Bone marrow (tissue), 2 donors: ENCODE measurements around the gene ZBTB16.

ENCODE experiments used
- DNase-seq, 2 donors: peaks; one replicate each; lab custom pipeline; 2025; lab: John Stamatoyannopoulos, UW

ZBTB16 gene

DNA sequence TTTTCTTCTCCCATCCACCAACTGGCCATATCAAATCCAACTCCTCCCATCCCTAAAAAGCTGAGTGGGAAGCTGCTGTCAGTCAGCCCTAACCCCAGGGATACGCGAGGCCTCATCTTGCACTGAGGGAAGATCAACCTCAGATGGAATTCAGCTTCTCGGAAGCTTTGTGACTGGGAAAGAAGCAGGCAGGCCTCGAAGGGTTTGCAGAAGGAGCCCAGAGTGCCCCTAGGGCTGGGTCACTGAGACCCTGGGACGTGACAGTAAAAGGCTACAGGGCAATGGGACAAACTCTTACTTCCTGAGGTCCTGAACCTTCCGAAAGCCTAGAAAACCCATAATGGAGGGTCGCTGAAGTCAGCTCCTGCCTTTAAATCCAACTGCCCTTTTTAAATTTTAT lies 202.3 kb downstream of the ZBTB16 start:
- no peak for DNase-seq

DNA sequence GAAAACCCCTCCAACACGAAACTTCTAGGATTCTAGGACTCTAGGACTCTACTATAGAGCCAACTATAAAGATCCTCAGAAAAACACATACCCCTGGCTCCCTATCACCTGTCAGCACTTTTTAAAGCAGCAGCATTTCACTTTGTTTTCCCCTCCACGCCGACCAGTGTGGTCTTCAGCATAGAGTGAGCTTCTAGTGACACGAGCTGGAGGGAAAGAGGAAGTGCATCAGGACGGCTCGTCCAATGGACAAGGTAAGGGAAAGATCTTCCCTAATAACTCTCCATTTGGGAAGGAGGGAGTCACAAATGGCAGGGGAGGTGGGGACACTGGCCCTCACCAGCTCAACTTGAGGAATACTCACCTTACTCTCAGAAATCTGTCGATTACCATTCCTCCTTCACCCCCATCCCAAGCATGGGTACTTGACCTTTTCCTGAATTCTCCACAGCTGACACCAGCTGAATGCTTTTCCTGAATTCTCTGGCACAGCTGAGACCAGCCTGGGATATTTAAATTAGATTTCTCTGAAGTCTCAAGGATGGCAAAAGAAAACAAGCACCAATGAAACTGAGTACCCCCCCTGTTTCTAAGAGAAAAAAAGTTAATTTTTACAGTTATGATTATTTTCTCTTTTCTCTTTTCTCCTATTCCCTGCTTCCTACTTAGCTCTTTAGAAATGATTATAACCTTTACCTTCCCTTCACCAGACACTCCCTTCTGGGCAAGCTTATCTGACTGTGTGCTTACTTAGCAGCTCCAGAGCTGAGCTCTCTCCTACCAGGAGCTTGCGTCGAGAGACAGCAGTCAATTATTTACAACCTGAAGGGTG lies 203.4 kb downstream of the ZBTB16 start:
- peak in 1 of 2 donors; percentile 61 for DNase-seq

DNA sequence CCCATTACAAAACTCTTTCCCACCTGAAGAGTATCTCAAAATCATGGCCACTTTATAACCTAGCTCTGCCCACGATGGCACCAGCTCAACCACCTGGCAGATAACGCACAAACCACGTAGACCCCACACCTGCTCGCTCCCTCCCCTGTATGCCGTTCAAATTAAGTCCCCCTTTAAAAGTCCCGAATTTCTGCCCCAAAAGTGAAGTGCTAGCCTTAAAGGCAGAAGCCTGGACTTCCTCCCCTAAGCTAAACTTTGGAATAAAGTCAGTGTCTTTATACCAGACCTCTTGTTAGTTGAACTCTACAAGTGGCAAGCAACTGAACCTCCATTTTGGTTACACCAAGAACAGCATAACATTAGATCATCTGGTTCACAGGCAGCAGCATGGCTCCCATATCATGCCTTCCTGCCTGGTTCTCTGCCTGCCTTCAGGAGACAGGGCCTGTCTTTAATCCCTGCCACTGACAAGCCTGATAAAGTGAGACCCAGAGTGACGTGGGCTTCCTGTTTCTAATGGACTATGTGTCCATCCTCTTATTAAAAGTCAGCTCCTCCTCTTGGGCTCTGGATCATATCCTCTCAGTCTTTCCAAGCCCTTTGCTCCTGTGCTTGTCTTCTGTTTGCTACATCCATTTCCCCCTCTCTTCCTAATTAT lies 204.1 kb downstream of the ZBTB16 start:
- no peak for DNase-seq

DNA sequence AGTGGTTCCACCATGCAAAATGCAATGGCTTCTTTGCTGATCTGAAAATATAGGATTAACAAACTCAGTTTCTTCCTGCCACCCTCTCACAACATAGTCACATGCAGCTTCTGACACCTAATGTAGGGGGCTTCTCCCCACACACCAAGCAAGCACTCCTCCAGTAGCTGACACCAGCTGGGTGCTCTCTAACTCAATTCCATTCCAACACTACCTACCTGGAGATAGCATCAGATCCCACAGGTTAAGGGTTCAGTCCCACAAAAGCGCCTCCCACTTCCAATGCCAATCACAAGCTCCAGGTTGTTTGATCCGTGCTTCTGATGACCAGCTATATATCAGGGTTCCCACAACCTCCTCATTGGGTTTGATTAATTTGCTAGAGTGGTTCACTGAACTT lies 204.9 kb downstream of the ZBTB16 start:
- DNase-seq, result no peak

DNA sequence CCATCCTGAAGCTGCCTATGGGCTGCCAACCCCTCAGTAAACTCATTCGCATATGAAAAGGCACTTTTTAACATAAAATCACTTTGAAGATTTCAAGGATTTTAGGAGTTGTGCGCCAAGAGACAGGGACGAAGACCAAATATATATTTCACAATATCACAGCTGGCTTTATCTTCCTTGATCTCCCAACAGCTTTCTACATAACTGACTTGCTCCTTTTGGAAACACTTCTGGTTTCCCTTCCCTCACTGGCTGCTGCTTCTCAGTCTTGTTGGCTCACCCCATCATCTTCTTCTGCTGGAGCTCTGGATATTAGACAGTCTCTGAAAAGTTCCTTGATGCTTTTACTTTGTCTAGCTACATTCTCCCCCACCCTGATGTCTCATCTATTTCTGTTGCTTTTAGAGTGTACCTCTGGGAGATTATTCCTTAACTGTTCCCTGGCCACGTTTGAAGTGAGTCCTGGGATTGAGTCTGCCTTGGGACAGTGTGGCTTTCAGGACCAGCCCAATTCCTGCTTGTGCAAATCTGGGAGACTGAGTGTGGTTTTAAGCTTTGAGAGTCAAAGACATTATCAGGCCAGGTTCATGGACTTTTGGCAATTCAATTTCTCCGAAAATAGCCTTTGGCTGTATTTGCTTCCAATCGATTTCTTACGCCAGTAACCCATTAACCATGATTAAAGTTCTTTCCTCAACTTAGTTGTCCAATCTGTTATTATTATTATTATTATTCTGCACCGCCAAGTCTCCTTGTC lies 205.8 kb downstream of the ZBTB16 start:
- DNase-seq, result no peak

DNA sequence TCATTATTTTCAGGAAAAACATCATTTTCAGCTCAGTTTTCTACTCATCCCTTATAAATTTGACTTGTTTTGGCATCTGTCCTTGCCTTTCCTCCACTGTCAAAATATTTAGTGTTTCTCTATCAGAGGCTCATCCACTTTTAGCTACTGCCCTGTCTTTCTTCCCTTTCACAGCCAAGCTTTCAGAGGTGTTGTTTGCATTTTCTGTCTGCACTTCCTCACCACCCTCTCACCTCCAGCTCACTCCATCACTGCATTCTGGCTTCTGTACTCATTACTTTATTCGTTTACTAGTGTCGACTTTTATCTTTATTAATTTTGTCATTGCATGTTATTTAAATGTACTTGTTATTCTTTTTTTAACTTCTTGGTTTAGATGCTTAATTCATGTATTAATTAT lies 210.0 kb downstream of the ZBTB16 start:
- DNase-seq, result no peak

DNA sequence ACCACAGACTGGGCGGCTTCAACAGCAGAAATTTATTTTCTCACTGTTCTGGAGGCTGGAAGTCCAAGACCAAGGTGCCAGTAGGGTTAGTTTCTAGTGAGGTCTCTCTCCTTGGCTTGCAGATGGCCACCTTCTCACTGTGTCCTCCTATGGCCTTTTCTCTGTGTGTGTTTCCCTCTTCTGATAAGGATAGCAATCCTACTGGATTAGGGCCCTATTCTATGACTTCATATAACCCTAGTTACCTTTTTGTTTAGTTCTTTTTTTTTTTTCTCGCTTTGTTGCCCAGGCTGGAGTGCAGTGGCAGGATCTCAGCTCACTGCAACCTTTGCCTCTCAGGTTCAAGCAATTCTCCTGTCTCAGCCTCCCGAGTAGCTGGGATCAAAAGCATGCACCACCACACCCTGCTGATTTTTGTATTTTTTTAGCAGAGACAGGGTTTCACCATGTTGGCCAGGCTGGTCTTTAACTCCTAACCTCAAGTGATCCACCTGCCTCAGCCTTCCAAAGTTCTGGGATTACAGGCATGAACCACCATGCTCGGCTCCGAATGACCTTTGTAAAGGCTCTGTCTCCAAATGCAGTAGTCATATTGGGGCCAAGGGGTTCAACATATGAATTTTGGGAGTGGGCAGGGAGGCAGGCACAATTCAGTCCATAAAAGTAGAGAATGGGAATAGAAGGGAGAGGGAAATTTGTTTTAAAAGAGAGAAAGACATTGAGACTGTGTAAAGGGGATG lies 211.2 kb downstream of the ZBTB16 start:
- DNase-seq, result no peak

DNA sequence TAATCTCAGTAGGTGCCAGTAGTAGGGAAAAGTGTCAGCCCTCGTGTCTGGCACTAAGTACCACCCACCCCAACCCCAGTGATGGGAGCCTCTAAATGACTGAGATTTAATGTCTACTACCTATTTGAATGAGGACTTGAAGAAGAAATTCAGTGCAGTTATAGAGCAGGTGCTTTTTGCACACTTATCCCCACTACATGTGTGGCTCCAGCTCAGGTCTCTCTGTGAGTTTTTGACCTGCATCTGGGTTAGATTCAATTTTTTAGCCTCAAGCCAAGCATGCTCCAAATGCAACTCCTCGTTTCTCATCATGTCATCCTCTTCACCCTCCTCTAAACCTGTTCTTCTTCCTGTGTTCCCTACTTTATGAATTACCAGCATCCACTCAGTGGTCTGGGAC lies 211.8 kb downstream of the ZBTB16 start:
- DNase-seq, result no peak

DNA sequence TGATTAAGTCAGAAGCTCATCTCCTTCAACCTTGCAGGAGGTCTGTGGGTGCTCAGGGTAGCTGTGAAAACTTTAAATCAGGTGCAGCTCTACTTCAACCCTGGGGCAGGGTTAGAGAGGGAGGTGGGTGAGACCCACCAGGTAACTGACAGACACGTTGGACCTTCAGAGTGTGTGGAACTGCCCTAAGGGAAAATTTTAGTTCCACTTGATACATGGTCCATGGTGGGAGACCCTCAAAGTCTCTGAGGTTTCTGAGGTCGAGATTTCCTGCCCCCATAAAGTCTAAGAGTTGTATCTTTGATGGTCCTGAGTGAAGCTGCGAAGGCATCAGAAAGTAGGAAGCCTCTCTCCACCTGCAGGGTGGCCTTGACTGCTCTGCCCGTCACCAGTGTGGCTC lies 212.8 kb downstream of the ZBTB16 start:
- DNase-seq, result no peak

DNA sequence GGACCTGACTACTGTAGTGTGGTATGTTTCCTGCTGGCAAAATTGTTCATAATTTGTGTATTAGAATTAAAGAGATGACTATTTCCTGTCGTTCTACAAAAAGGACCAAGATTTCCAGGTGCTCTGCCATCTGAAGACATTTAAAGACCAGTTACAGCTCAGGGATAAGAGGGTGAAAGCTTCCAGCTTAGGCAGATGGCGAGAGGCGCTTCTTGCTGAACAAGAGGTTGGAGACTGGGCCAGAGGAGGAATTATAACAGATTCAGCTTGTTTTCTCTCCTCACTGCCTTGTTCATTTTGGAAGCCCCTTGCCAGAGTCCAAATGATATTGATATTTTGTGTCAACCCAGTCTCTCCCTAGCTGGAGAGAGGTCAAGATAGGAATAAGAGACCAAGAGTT lies 213.6 kb downstream of the ZBTB16 start:
- DNase-seq, result no peak

DNA sequence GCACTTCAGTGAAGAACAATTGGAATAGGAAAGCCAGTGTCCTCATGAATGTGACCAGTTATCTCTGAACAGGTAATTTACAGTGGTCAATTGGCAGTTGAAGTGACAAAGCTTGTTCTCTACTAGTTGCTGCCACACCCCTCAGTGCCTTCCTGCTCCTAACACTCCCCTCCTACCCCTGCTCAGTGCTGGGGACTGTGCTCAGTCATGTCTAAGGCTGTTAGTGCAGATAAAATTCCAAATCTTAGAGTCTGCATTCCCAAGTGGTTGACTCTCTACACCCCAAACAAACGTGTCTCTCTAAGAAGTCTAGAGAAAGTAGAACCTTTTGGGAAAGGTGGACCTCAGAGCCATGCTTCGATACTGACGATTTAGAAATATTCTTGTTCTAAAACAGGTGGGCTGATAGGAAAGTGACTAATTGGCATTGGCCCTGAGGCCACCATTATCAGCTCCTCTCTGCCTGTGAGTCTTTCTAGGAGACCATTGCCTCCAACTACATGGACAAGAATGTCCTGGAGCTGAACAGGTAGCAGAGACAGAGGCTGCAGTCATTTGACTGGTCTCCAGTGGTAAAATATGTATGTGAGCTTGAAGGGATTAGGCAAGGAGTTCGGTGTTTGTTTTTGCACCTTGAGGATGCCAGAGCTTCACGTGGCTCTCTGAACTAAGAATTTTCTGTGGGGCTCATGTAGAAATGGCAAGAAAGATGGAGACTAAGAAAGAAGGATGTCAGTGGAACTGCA lies 214.6 kb downstream of the ZBTB16 start:
- DNase-seq, result no peak

DNA sequence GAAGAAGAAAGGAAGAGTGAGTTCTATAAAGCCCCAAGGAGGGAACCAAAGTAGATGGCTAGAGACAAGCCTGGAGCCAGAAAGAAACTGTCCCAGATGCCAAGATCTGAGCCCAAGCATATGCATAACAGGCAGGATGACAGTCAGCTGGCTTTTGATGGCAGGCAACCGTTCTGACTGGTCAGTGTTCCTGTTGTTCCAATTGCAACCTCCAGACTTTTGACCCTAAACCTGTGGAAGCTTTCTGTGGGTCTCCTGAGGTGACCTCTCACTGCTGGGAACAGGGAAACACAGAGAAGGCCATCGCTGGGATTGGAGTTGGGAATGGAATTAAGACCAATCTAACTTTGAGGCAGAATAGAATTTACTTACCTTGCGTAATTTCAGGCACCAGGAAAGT lies 215.1 kb downstream of the ZBTB16 start:
- no peak for DNase-seq

DNA sequence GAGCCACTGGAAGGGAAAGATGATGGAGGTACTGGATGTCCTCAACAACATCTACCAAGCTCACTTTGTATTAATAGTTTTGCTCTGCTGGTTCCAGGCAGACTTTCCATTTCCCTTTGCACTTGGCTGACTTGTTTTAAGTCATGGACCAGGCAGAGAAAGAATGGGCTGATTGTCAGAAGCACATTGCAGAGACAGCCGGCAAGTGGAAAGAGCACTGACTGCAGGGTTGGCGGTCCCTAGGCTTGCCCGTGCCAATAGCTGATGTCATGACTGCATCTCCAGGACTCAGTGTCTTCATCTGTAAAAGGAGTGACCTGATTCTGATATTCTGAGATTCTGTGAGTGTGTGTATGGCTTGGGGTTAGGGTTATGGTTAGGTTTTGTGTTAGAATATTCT lies 215.8 kb downstream of the ZBTB16 start:
- no peak for DNase-seq

DNA sequence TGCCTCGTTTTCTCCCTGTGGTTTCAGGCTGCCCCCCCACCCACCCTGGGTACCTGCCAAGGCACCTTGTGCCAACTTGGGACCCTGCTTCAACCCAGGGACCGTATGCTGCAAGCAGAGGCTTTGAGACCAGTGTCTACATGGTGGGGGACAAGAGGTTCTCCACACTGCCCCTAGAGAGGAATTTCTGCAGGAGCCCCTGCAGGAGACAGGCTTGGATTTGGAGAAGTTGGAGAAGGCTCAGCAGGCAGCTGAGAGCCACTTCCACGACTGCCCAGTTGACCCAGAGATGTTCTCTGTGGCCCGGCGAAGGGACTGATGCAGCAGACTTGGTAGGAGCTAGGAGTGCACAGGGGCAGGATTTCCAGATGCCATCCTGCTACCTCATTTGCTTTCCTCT lies 216.6 kb downstream of the ZBTB16 start:
- no peak for DNase-seq

DNA sequence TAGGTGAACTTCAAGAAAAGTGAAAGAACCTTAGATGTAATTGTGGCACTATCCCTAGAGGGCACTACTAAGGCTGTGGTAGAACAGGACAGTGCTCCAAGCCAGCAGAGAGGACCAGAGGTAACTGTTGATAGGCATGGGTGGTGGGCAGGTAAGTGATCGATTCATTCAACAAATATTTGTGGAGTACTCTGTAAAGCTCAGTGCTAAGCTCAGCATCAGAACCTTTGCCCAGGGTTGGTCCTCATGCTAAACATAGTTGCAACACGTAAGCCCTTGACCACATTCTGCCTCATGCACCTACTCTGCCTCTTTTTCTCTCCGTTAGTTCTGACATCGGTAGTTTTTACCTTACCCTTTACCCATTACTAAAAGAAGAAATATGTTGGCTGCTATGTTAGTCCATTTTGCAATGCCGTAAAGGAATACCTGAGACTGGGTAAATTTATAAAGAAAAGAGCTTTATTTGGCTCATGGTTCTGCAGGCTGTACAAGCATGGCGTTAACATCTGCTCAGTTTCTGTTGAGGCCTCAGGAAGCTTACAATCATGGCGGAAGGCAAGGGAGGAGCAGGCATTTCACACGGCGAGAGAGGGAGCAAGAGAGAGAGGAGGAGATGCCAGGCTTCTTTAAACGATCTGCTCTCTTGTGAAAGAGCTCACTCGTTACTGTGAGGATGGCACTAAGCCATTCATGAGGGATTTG lies 218.3 kb downstream of the ZBTB16 start:
- no peak for DNase-seq

DNA sequence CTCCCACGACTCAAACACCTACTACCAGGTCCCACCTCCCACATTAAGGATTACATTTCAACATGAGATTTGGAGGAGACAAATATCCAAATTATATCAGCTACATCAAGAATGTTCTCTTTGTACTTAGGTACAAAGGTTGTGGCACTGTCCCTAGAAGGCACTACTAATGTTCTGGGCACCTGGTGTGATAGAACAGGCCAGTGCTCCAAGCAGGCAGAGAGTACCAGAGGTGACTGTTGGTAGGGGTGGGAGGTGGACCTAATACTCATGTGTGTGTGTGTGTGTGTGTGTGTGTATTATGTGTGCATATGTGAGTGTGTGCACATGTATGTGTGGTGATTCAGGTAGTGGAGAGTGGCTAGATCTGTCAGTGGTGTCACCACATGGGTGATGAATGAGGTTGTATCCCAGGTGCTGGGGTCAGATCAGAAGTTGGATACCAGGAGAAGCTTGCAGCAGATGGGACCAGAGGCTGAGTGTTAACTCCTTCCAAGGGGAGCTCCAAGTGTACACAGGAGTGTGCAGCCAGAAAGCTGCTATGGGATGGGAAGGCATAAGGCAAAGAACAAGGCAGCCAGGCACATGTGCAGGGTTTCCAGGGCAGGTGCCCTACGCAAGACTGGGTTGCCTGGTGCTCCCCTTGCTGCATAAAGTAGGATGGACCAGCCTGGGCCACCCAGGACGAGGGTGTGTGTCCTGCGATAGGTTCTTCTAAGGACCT lies 219.0 kb downstream of the ZBTB16 start:
- no peak for DNase-seq

DNA sequence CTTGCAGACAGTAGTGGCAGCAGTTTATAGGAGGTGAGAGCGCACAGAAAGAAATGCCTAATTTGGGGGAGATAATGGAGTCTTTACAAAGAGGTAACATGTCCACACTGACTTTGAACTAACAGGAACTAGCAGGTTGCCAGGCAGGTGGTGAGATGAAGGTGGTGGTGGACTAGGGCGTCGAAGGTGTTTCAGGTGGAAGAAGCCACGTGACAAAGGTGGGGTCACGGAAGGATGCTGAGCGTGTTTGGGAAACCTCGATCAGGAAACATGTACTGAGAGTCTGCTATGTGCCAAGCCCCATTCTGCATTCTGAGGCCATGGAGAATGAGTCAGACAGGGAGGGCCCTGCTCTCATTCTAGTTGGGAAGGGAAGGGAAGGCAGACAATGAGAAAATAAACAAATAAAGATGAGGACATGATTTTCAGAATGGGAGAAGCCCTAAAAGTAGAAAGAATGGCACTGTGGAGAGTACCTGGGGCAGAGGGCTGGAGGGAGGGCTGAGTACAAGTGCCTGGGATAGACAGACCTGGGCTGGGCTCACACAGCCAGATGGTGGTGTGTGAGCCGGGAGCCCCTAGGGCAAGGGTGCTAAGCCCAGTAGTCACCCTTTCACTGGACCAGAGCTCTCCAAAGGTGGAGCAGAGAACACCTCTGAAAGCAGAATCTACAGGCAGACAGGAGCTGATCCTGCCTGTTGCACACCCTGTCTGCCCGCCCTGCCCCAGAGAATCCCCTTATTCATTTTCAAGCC lies 220.5 kb downstream of the ZBTB16 start:
- no peak for DNase-seq

DNA sequence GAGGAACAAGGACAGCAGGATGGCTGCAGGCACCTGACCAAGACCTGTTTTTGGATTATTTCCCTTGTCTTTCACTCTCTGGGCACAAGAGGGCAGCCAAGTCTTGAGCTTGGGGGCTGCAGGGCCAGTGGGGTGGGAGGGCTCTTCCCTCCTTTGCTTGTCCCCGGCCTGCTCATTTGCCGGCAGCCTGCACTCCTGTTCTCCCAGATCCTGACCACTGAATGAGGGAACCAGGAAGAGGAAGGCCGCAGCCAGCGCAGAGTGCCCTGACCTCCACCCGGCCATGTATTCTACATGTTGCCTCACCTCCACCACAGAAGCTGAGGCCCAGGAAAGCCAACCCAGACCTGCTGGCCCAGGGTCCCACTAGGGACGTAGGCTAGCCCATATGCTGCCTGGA lies 221.2 kb downstream of the ZBTB16 start:
- no peak for DNase-seq

DNA sequence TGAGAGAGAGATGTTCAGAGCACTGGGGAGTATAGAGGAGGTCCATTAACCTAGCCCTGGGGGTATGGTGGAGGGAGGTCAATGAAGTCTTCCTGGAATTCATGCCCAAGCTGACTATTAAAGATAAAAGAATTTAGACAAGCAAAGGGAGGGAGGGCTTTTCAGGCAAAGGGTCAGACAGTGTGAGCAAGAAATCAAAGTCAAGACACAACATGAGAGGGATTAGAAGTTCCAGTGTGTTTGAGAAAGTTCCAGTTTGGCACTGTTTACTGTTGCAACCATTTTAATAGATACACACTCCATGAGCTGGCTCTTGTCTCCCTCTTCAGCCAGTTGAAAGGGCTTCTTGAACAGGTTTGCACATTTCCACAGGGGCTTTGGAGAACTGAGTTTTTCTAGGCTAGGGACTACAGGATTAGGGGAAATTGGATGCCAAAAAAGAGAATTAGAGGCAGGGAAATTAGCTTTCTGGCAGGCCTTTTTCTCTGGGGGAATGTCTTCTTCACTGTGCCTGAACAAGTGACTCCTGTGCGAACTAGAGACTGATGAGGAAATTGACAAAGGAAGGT lies 222.0 kb downstream of the ZBTB16 start:
- no peak for DNase-seq
